HL-60 (cell line): ENCODE data around the gene PRR15L.

Source experiments
- CTCF ChIP-seq: IDR thresholded peaks from one replicate; pipeline ENCODE4 v1.5.1; 2011; ENCODE audit warnings: low read length, control low read depth, inconsistent platforms; ENCODE audit not compliant: insufficient read depth
- POLR2AphosphoS5 ChIP-seq: IDR thresholded peaks from 2 replicates; pipeline ENCODE4 v1.6.1; 2012; ENCODE audit warnings: low read depth

GRCh38 chr17:47961406-47961805 lies 3.7 kb upstream of the PRR15L start:
- TF ChIP-seq CTCF: no peak
- no peak for TF ChIP-seq POLR2AphosphoS5
